UCSD-AML1 (cell line): Measurements from ENCODE around the gene AGTR1.

Source experiments
- DNase-seq: peaks from one replicate; lab custom pipeline; 2025; ENCODE audit not compliant: unreplicated experiment; lab: John Stamatoyannopoulos, UW

The AGTR1 gene

DNA sequence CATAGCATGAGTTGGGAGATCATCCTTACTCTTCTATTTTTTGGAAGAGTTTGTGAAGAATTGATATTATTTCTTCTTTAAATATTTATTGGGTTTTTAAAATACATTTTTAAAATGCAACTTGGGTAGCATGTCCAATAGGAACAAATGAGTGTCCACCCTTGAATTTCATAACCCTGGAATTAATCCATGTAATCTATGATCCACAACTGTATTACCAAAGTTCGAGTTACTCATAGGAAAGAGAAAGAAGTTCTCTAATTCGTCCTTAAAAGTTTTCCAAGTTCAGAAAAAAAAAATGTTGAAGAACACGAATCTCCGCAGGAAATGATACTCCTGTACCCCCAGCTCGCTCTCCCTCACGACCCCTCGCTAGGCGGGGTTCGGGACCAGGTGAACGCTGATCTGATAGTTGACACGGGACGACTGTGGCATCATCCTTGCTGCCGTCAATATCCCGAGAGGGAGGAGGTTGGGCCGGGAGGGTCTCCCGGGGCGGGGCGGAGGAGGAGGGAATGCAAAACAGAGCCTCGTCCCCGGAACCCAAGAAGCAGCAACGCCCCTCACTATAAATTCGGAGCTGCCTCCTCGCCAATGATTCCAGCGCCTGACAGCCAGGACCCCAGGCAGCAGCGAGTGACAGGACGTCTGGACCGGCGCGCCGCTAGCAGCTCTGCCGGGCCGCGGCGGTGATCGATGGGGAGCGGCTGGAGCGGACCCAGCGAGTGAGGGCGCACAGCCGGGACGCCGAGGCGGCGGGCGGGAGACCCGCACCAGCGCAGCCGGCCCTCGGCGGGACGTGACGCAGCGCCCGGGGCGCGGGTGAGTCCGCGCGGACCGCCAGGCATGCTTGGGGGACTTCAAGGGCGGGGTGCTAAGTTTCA is at the start of gene AGTR1:
AGTR1 (plus strand) TSS at position 598 of the 884 bp plus-strand sequence. CDS start 43,133 bp downstream, outside the sequence.
- DNase-seq: no peak

- no peak for DNase-seq
These were observed 48.9 kb upstream of the AGTR1 start for GRCh38 chr3:148648685-148649352.

DNA sequence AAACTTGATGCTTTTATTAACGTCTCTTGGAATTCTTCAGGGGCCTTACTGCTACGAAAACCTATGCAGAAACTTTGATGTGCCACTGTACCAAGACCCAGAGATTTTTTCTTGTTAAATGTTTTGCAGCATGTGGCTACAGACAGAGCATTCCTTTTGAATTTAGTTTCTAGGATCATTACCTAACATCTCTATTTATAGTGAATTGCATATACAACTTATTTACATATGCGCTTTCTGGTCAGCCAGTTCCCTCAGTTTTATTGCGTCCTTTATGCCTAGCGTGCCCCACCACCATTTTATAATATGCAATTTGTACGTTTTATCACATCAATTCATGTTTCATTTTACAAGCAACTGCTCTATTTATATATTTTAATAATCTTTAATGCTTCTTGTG is 46.2 kb upstream of the AGTR1 start:
- no peak for DNase-seq

DNA sequence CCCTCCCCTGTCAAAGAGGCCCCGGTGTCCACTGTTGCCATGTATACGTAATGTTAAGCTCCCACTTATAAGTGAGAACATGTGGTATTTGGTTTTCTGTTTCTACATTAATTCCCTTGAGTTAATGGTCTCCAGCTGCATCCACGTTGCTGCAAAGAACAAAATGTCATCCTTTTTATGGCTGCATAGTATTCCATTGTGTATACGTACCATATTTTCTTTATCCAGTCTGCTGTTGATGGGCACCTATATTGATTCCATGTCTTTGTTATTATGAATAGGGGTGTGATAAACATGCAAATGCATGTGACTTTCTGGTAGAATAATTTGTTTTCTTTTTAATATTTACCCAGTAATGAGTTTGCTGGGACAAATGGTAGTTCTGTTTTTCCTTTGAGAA is 43.3 kb upstream of the AGTR1 start:
- DNase-seq: no peak

- DNase-seq: no peak
These were observed 40.2 kb upstream of the AGTR1 start for GRCh38 chr3:148657470-148657869.

DNA sequence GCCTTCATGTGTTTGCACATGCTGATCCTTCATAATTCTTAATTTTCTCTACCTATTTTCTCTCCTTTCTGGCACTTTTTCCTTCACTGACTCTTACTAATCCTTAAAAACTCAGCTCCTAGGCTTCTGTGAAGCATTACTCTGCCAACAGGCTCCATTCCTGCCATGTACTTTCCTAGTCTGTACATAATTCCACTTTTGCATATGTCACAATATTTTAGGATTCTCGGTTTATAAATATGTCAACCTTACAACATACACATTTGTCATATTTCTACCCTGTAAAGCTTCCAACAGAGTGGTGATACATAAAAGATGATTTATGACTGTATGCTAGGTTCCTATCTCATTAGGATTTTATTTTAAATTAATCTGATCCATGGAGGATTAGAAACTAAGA is 38.2 kb upstream of the AGTR1 start:
- no peak for DNase-seq

- no peak for DNase-seq
These were observed 17.4 kb upstream of the AGTR1 start for GRCh38 chr3:148680289-148680688.

DNA sequence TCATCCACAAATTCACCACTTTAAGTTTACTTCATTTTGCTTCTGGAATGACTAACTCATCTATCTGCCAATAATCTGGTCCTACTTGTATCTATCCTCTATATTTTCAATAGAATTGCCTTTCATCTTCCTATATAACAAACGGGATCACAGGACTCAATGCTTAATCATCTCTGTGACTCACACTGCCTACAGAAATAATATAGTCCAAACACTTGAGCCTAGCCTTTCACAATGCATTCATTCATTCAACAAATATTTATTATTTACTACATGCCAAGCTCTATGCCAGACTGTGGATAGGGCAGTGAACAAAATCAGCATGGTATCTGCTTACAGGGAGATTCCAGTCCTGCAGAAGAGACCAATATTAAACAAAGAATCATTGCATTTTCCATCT is 16.6 kb upstream of the AGTR1 start:
- DNase-seq: no peak

GRCh38 chr3:148682997-148683396 is 14.7 kb upstream of the AGTR1 start:
- DNase-seq: no peak

DNA sequence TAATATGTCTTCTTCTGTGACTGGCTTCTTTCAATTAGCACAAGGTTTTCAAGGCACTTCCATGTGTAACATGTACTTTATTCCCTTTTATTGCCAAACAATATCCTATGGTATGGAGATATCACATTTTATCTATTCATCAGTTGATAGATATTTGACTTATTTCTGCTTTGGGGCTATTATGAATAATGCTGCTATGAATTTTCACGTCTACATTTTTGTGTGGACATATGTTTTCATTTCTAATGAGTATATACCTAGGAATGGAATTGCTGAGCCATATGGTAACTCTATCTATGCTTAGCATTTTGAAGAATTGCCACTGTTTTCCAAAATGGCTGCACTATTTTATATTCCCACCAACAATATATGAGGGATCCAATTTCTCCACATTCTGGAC is 3.6 kb upstream of the AGTR1 start:
- DNase-seq: no peak

GRCh38 chr3:148698190-148698810 is 597 bp downstream of the AGTR1 start:
- no peak for DNase-seq

- DNase-seq: no peak
These were observed 7.6 kb downstream of the AGTR1 start for GRCh38 chr3:148705314-148705713.

DNA sequence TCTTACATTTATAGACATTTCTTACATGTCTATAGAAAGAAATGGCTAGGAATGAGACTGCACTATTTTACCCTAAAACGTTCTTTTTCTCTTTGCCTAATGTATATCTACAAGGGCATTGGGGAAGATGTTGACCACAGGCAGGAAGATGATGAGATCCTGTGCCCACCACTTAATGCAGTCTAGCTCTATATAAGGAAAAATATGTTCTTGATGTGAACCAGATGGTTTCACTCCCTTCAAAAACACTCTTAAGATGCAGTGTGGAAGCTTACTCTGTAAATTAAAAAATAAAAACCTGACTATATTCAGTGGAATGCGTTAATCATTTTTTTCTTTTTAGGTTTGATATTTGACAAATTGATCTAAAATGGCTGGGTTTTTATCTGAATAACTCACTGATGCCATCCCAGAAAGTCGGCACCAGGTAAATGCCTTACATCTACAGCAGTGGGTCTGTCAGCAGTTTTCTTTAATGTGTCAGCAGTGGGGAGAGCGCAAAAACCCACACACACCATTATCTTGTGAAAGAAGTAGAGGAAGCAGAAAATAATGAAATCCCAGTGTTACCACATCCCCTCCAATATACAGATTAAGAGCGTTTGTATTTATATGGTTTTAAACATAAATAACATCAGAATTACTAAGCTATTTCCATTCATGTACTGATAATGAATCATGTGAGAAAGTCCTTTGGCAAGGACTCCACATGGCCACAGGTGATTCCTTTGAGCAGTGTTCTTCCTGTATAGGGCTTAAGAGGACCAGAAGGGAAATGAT is 10.1 kb downstream of the AGTR1 start:
- DNase-seq: no peak

GRCh38 chr3:148708409-148708808 is 10.7 kb downstream of the AGTR1 start:
- no peak for DNase-seq

DNA sequence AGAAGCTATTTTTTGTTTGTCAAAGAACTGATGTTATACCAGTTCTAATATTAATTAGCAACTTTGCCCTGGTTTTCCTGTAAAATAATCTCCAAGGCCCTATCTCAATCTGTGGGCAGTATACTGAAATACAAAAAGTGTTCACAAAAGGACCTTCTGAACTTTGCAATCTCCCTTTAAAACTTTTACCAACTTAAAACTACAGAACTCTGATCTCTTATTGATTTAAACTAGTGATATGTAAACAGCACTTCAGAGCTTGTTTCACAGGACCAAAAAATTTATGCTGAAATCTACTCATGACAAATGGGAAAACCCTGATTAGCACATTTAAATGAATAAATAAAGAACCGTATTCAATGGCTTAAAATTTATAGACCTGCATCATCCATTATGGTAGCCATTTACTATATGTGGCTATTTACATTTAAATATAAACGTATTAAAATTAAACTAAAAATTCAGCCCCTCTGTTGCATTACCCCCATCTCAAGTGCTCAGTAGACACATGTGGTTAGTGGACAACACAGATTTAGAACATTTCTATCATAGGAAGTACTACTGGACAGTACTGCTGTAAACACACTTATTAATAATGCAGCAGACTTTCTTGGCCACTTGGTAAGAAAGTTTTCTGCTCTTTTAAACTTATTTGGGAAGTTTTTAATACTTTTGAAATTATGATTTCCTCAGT is 12.0 kb downstream of the AGTR1 start:
- DNase-seq: no peak

GRCh38 chr3:148710665-148711064 is 13.0 kb downstream of the AGTR1 start:
- DNase-seq: no peak

DNA sequence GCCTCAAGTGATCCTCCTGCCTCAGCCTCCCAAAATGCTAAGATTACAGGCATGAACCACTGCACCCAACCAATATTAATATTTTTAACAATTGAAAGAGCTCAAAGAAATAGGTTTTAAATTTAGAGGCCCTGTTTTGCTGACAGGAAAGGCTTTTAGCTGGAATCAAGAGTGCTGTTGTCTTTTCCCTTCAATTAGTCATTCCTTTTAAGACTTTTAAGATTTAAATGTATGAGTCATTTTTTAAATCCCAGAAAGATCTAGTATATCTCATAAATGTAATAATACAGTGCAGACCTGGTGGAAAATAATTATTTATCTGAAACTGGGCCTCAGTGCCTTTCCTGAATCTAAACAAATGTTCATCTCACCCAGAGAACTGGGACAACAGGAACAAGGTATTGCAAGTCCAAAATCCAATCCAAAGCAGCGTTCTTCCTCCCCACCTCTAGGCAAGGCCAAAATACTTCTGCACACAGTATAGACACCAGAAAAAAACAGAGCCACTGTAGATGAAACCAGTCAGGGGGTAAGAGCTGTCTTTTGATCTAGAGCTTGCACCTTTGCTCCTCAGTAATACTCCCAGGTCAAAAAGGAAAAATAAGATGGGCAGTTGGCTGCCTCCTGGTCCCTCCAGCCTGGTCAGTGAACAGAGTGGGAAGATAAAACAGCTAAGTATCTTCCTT is 14.4 kb downstream of the AGTR1 start:
- no peak for DNase-seq

DNA sequence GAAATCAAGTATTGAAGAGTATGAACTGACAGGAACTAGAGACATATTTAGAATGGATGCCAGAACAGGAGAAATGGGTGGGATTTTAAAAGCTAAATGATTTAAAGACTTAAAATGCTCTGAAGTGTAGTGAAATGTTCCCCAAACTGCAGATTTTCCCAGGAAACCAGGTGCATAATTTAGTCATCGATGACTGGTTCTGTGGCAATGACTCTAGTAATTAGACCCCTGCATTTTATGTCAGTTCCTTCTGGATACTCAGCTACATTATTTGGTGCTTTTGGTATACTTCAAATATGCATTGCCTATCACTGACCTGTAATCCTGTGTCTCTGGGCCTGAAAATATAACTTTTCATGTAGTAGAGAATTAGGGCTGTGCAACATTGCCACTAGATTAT is 16.8 kb downstream of the AGTR1 start:
- DNase-seq: no peak

- DNase-seq: no peak
These were observed 19.0 kb downstream of the AGTR1 start for GRCh38 chr3:148716657-148717056.
